IPS-NIHi7 (cell line): ENCODE data around the gene NCL.
"Not testable (repeated sequence)": the region's sequence is repeated elsewhere in the genome, so short reads cannot be mapped to it uniquely, and the experiment has no call there.

Source experiments
- DNase-seq: peaks from one replicate; pipeline ENCODE4 v3.0.0; 2012; ENCODE audit warnings: mixed read lengths; ENCODE audit errors: extremely low spot score

Gene NCL

DNA sequence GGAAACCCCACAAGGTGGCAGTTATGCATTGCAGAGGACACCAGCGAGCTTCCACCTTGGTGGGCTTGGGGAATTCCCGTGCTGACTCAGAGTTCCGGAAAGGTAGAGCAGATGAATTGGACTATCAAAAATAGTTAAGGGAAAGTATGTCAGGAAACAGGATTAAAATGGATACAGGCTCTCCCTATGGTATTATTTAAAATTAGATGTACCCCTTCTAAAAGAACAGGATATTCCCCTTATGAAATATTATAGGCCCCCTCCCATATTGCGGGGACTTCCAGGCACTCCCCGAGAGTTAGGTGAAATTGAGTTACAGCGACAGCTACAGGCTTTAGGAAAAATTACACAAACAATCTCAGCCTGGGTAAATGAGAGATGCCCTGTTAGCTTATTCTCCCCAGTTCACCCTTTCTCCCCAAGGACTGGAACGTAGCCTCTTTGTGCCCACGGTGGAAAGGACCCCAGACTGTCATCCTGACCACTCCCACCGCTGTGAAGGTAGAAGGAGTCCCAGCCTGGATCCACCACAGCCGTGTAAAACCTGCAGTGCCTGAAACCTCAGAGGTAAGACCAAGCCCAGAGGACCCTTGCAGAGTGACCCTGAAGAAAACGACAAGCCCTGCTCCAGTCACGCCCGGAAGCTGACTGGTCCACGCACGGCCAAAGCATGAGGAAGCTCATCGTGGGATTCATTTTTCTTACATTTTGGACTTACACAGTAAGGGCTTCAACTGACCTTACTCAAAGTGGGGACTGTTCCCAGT is 58.5 kb downstream of the NCL start:
- not testable (repeated sequence) for DNase-seq

DNA sequence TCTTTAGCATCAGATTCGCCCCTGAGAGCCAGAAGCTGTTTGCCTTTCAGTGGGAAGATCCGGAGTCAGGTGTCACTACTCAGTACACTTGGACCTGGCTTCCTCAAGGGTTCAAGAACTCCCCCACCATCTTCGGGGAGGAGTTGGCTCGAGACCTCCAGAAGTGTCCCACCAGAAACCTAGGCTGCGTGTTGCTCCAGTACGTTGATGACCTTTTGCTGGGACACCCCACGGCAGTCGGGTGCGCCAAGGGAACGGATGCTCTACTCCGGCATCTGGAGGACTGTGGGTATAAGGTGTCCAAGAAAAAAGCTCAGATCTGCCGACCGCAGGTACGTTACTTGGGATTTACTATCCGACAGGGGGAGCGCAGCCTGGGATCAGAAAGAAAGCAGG is 60.1 kb downstream of the NCL start:
- DNase-seq = not testable (repeated sequence)
